GM12878 (cell line): ENCODE results near the gene TSPAN16. TPM values are rescaled to one million over a fixed set of nuclear protein-coding genes. Genes with fewer than 3 reads are reported as not detected.

ENCODE experiments used
- CHD2 ChIP-seq: IDR thresholded peaks from 2 replicates; pipeline ENCODE4 v1.6.1; 2011; ENCODE audit warnings: low read depth, low read length, improper control_type of control experiment, borderline replicate concordance
- EP300 ChIP-seq, 2 experiments: fragments of 150-350 bp in 1 of 2; IDR thresholded peaks; 2 replicates each; pipeline ENCODE4 v1.6.1; 2011 to 2012; ENCODE audit warnings: low read depth in 2 of 2, low read length in 2 of 2, borderline replicate concordance in 1 of 2, improper control_type of control experiment in 1 of 2, inconsistent platforms in 1 of 2; ENCODE audit not compliant: control insufficient read depth in 1 of 2
- GATAD2B ChIP-seq: fragments of 450-650 bp; conservative IDR thresholded peaks from 2 replicates; pipeline ENCODE4 v1.6.1; 2017; ENCODE audit warnings: low read depth, mild to moderate bottlenecking, moderate library complexity
- HDGF ChIP-seq: fragments of 450-650 bp; IDR thresholded peaks from 2 replicates; pipeline ENCODE4 v1.6.1; 2016; ENCODE audit warnings: antibody characterized with exemption
- MXI1 ChIP-seq: fragments of 150-350 bp; IDR thresholded peaks from 2 replicates; pipeline ENCODE4 v1.6.1; 2011; ENCODE audit warnings: low read depth, mild to moderate bottlenecking, inconsistent platforms, low read length, improper control_type of control experiment
- RB1 ChIP-seq: fragments of 450-650 bp; formaldehyde crosslinking; IDR thresholded peaks from 2 replicates; pipeline ENCODE4 v1.6.1; 2017; ENCODE audit warnings: mild to moderate bottlenecking, borderline replicate concordance
- SMARCA5 ChIP-seq: fragments of 450-650 bp; IDR thresholded peaks from 2 replicates; pipeline ENCODE4 v1.6.1; 2017; ENCODE audit warnings: mild to moderate bottlenecking
- SP1 ChIP-seq: IDR thresholded peaks from one replicate; pipeline ENCODE4 v1.6.1; 2011; ENCODE audit warnings: low read depth, low read length
- TCF3 ChIP-seq: IDR thresholded peaks from 2 replicates; pipeline ENCODE4 v1.6.1; 2012; ENCODE audit warnings: low read depth, mild to moderate bottlenecking, low read length, borderline replicate concordance; ENCODE audit not compliant: insufficient read depth
- WRNIP1 ChIP-seq: IDR thresholded peaks from 2 replicates; pipeline ENCODE4 v1.6.1; 2011; ENCODE audit warnings: low read depth, low read length, improper control_type of control experiment, borderline replicate concordance
- ZNF24 ChIP-seq: fragments of 450-650 bp; IDR thresholded peaks from 2 replicates; pipeline ENCODE4 v1.6.1; 2017; ENCODE audit warnings: antibody characterized with exemption, mild to moderate bottlenecking
- ZNF622 ChIP-seq: fragments of 450-650 bp; IDR thresholded peaks from 2 replicates; pipeline ENCODE4 v1.6.1; 2017; ENCODE audit warnings: mild to moderate bottlenecking, inconsistent platforms
- polyA plus RNA-seq, 11 experiments: library from polyadenylated mRNA; depleted of rRNA in 4 of 11; unstranded in 6 of 11; stranded (reverse) in 5 of 11; fragments of >200 nt; fragmentation: Nextera tagmentation in 4 of 11; fragmentation: Illumina TruSeq in 1 of 11; extraction: Ambion mirVana in 4 of 11; extraction: Trizol in 1 of 11; gene quantifications; 1 replicate in 1 of 11; 2 replicates in 10 of 11; pipeline versions ENCODE4 v1.2.1 to v1.2.3, GENCODE V29; 2011 to 2016; ENCODE audit warnings: inconsistent platforms in 2 of 11, missing spikeins in 2 of 11, low read depth in 1 of 11
- total RNA-seq, 4 experiments: library from RNA; depleted of rRNA in 3 of 4; stranded (reverse); fragments of >200 nt in 3 of 4; fragmentation: Illumina TruSeq in 1 of 4; extraction: Trizol in 1 of 4; gene quantifications; 2 replicates each; pipeline versions ENCODE4 v1.2.1 to v1.2.3, GENCODE V29; 2013 to 2021
- TF ChIP-seq, protein P1 (sequence below): IDR thresholded peaks from 2 replicates; pipeline ENCODE4 v1.6.1; 2012; ENCODE audit warnings: low read depth, low read length, improper control_type of control experiment
- TF ChIP-seq, protein P2 (sequence below): fragments of 450-650 bp; IDR thresholded peaks from 2 replicates; pipeline ENCODE4 v1.6.1; 2018; ENCODE audit warnings: borderline replicate concordance, mild to moderate bottlenecking; ENCODE audit not compliant: partially characterized antibody
- TF ChIP-seq, protein P3 (sequence below), 3 experiments: IDR thresholded peaks in 2 of 3; conservative IDR thresholded peaks in 1 of 3; 2 replicates each; pipeline ENCODE4 v1.5.1; 2011; ENCODE audit warnings: low read depth in 3 of 3, low read length in 3 of 3, mild to moderate bottlenecking in 3 of 3, control low read depth in 2 of 3, moderate library complexity in 2 of 3, inconsistent platforms in 1 of 3, mixed read lengths in 1 of 3; ENCODE audit not compliant: control insufficient read depth in 2 of 3, insufficient read depth in 1 of 3; ENCODE audit errors: extremely low read depth in 1 of 3
- TF ChIP-seq, protein P4 (sequence below): IDR thresholded peaks from 2 replicates; pipeline ENCODE4 v1.6.1; 2012; ENCODE audit warnings: low read depth, low read length, improper control_type of control experiment
- TF ChIP-seq, protein P5 (sequence below): fragments of 450-650 bp; IDR thresholded peaks from 2 replicates; pipeline ENCODE4 v1.6.1; 2017; ENCODE audit warnings: mild to moderate bottlenecking, moderate library complexity

Gene TSPAN16
- total and polyA plus RNA-seq, 10 of the 15 experiments (the other 5 are each of a cell fraction or from before 2014, with no cell fraction given) = not detected

DNA sequence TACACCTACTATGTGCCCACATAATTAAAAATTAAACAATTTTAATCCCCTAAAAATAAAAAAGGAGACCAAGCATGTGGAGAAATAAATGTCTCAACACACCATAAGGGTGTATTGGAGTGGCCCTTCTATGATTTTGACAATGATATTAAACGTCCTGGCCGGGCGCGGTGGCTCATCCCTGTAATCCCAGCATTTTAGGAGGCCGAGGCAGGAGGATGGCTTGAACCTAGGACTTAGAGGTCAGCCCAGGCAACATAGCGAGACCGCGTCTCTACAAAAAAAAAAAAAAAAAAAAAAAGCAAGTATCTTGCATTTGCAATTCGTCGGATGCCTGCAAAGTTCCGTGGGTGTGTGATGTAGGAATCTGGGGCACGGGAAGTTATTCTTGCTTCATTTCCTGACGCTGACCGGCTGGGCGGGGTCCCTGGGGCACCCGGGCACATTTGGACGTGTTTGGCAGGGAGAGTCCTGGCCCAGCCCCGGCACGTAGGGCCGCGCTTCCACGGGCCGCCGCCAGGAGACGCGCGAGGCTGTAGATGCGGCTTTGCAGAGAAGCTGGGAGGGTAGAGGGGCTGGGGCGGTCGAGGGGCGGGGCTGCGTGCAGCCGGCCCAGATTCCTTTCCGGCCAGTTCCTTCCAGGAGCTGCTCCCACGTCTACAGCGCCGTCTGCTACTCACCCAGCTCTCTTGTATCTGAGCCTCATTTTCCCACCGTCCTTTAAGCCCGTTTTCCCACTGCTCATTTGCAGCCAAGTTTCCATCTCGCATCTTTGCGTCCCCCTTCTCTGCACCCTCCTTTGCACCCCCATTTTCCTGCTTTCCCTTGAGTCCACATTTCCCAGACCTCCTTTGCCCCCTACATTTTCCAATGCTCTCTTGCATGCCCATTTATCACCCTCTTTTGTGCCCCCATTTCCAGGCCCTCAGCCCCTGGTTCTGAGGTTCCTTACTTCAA lies 2.2 kb upstream of the TSPAN16 start (continued):
- TF ChIP-seq, protein P1, sequence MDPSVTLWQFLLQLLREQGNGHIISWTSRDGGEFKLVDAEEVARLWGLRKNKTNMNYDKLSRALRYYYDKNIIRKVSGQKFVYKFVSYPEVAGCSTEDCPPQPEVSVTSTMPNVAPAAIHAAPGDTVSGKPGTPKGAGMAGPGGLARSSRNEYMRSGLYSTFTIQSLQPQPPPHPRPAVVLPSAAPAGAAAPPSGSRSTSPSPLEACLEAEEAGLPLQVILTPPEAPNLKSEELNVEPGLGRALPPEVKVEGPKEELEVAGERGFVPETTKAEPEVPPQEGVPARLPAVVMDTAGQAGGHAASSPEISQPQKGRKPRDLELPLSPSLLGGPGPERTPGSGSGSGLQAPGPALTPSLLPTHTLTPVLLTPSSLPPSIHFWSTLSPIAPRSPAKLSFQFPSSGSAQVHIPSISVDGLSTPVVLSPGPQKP = no peak
- TF ChIP-seq EP300 (IDR thresholded peaks at IDR 0.05; ENCODE audit: borderline replicate concordance in 1 of 2, control insufficient read depth in 1 of 2, low read depth in 2 of 2, low read length in 2 of 2) (no peak), SP1 (peak; percentile 41), HDGF (0 out of 2 replicates have a peak, but pooled peaks have one; percentile 39), ZNF622 (no peak), ZNF24 (0 out of 2 replicates have a peak, but pooled peaks have one; percentile 31), RB1 (no peak), SMARCA5 (peak; percentile 72; the same call in 1 of the 2 replicates), CHD2 (peak; percentile 35; the same call in 1 of the 2 replicates), TCF3 (0 out of 2 replicates have a peak, but pooled peaks have one; percentile 20), GATAD2B (no peak), MXI1 (no peak), WRNIP1 (no peak)
- TF ChIP-seq, protein P2, sequence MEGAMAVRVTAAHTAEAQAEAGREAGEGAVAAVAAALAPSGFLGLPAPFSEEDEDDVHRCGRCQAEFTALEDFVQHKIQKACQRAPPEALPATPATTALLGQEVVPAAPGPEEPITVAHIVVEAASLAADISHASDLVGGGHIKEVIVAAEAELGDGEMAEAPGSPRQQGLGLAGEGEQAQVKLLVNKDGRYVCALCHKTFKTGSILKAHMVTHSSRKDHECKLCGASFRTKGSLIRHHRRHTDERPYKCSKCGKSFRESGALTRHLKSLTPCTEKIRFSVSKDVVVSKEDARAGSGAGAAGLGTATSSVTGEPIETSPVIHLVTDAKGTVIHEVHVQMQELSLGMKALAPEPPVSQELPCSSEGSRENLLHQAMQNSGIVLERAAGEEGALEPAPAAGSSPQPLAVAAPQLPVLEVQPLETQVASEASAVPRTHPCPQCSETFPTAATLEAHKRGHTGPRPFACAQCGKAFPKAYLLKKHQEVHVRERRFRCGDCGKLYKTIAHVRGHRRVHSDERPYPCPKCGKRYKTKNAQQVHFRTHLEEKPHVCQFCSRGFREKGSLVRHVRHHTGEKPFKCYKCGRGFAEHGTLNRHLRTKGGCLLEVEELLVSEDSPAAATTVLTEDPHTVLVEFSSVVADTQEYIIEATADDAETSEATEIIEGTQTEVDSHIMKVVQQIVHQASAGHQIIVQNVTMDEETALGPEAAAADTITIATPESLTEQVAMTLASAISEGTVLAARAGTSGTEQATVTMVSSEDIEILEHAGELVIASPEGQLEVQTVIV = no peak
- TF ChIP-seq, protein P3, sequence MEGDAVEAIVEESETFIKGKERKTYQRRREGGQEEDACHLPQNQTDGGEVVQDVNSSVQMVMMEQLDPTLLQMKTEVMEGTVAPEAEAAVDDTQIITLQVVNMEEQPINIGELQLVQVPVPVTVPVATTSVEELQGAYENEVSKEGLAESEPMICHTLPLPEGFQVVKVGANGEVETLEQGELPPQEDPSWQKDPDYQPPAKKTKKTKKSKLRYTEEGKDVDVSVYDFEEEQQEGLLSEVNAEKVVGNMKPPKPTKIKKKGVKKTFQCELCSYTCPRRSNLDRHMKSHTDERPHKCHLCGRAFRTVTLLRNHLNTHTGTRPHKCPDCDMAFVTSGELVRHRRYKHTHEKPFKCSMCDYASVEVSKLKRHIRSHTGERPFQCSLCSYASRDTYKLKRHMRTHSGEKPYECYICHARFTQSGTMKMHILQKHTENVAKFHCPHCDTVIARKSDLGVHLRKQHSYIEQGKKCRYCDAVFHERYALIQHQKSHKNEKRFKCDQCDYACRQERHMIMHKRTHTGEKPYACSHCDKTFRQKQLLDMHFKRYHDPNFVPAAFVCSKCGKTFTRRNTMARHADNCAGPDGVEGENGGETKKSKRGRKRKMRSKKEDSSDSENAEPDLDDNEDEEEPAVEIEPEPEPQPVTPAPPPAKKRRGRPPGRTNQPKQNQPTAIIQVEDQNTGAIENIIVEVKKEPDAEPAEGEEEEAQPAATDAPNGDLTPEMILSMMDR (IDR thresholded peaks at IDR 0.05 in 2 of 3, conservative IDR thresholded peaks at IDR 0.05 in 1 of 3; ENCODE audit: control insufficient read depth in 2 of 3, extremely low read depth in 1 of 3, insufficient read depth in 1 of 3, low read depth in 3 of 3, low read length in 3 of 3) = peak; percentile 91 to 100 (median 96)
- TF ChIP-seq, protein P4, sequence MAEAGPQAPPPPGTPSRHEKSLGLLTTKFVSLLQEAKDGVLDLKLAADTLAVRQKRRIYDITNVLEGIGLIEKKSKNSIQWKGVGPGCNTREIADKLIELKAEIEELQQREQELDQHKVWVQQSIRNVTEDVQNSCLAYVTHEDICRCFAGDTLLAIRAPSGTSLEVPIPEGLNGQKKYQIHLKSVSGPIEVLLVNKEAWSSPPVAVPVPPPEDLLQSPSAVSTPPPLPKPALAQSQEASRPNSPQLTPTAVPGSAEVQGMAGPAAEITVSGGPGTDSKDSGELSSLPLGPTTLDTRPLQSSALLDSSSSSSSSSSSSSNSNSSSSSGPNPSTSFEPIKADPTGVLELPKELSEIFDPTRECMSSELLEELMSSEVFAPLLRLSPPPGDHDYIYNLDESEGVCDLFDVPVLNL = no peak
- TF ChIP-seq, protein P5, sequence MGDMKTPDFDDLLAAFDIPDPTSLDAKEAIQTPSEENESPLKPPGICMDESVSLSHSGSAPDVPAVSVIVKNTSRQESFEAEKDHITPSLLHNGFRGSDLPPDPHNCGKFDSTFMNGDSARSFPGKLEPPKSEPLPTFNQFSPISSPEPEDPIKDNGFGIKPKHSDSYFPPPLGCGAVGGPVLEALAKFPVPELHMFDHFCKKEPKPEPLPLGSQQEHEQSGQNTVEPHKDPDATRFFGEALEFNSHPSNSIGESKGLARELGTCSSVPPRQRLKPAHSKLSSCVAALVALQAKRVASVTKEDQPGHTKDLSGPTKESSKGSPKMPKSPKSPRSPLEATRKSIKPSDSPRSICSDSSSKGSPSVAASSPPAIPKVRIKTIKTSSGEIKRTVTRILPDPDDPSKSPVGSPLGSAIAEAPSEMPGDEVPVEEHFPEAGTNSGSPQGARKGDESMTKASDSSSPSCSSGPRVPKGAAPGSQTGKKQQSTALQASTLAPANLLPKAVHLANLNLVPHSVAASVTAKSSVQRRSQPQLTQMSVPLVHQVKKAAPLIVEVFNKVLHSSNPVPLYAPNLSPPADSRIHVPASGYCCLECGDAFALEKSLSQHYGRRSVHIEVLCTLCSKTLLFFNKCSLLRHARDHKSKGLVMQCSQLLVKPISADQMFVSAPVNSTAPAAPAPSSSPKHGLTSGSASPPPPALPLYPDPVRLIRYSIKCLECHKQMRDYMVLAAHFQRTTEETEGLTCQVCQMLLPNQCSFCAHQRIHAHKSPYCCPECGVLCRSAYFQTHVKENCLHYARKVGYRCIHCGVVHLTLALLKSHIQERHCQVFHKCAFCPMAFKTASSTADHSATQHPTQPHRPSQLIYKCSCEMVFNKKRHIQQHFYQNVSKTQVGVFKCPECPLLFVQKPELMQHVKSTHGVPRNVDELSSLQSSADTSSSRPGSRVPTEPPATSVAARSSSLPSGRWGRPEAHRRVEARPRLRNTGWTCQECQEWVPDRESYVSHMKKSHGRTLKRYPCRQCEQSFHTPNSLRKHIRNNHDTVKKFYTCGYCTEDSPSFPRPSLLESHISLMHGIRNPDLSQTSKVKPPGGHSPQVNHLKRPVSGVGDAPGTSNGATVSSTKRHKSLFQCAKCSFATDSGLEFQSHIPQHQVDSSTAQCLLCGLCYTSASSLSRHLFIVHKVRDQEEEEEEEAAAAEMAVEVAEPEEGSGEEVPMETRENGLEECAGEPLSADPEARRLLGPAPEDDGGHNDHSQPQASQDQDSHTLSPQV = peak; percentile 57; the same call in 1 of the 2 replicates
